ENCODE results near the gene EFNB1. TPM values are rescaled to one million over a fixed set of nuclear protein-coding genes. Genes with fewer than 3 reads are reported as not detected.

EFNB1 gene
- total and polyA plus RNA-seq, 4 experiments from 2014 or later, result 1.4 to 5.5 (median 4.7) TPM

DNA sequence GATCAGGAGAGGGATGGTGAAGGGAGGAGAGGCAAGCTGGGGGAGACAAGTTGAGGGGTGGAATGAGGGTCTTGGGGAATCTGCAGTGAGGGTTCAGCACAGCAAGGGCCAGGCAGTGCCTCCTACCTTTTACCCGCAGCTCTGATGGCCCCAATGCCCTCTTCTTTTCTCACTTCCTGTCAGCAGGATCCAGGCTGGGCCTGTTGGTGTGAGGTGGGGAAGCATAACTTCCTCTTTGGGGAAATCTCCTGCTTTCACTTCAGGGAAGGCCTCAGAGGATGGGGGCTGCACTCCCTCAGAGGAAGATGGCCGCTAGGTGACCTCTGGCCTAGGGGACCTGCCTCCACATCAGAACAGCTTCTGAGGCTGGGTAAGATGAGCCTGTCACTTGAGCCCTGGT lies 36.5 kb downstream of the EFNB1 start:
- Histone ChIP-seq H3K9me3 (ENCODE audit: control insufficient read depth in 1 of 2, low read length in 2 of 2) (no peaks in the 10 kb centered on the region), H3K4me3 (ENCODE audit: low read length in 2 of 2) (no peak overlapping the region), H3K27ac (ENCODE audit: low read depth, low read length) (no peak overlapping the region), H3K27me3 (ENCODE audit: insufficient read depth, low read length) (no peaks in the 10 kb centered on the region), H3K4me1 (ENCODE audit: insufficient read depth, low read length) (peaks cover 9% of the 10 kb centered on the region), H3K36me3 (ENCODE audit: insufficient read depth, low read length) (no peaks in the 10 kb centered on the region)
- intact Hi-C loops (cut with micrococcal nuclease), result no loop called here
- Mint-ChIP-seq H3K36me3 (no peaks in the 10 kb centered on the region), H3K27ac (no peak overlapping the region), H3K4me1 (peaks cover 8 to 12% (median 10%) of the 10 kb centered on the region in 4 donors), H3K27me3 (no peaks in the 10 kb centered on the region), H3K4me3 (no peak overlapping the region), H3K9me3 (no peaks in the 10 kb centered on the region)
- POLR2A ChIA-PET (ENCODE audit: partially characterized antibody), result no interaction called here
- CTCF ChIA-PET (ENCODE audit: partially characterized antibody), result no interaction called here
- DNase-seq, result no peak

DNA sequence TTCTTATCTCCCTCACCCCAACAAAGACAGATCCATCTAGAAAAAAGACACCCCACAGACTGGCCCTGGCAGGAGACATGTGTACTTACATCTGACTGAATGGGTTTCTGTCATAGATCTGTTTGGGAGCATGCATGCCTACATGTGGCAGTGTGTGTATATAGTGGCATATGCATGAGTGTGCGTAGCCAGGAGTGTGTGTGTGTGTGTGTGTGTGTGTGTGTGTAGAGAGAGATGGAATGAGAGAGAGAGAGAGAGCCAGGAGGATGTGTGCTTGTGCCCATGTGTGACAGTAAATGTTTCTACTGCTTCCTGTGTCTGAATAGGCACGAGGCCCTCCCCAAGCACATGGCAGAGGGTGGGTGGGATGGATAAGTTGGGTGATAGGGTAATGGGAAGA lies 37.1 kb downstream of the EFNB1 start:
- Mint-ChIP-seq H3K27me3 (no peaks in the 10 kb centered on the region), H3K9me3 (no peaks in the 10 kb centered on the region), H3K4me1 (peaks cover 8 to 12% (median 10%) of the 10 kb centered on the region in 4 donors), H3K36me3 (no peaks in the 10 kb centered on the region), H3K4me3 (no peak overlapping the region), H3K27ac (no peak overlapping the region)
- H3K9me3 ChIP-seq (ENCODE audit: control insufficient read depth in 1 of 2, low read length in 2 of 2), result no peaks in the 10 kb centered on the region
- intact Hi-C loops (cut with micrococcal nuclease), result no loop called here
- H3K4me3 ChIP-seq (ENCODE audit: low read length in 2 of 2), result no peak overlapping the region
- H3K4me1 ChIP-seq (ENCODE audit: insufficient read depth, low read length), result peaks cover 9% of the 10 kb centered on the region
- CTCF ChIA-PET (ENCODE audit: partially characterized antibody), result no interaction called here
- no peak overlapping the region for H3K27ac ChIP-seq (ENCODE audit: low read depth, low read length)
- H3K27me3 ChIP-seq (ENCODE audit: insufficient read depth, low read length), result no peaks in the 10 kb centered on the region
- POLR2A ChIA-PET (ENCODE audit: partially characterized antibody), result no interaction called here
- no peaks in the 10 kb centered on the region for H3K36me3 ChIP-seq (ENCODE audit: insufficient read depth, low read length)
- no peak for DNase-seq

DNA sequence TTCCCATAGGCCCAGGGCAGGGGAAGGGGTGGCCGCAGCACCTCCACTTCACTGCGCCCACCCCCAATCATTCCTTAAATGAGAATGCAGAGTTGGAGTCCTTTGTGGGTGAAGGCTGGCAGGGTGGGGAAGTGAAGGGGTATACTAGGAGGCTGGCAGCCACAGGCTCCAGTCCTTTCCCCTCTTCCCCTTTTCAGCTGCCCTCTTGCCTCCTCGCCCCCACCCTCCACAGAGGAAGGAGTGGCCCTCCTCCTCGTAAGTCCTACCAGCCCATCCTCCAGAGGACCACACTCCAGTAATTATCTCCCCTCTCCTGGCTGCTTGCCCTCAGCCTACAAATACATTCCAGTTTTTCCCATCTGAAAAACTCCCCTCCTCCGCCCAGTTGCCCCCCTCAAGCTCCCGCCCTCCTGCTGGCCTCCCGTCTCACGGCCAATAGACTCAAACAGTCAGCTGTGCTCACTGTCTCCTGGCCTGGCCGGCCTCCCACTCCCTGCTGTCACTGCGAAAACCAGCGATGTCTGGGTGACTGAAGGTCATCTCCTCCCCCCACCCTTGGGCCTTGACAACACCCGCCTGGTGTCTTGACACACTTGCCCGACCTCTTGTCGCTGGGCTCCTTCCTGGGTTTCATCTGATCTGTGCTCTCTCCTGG lies 38.8 kb downstream of the EFNB1 start:
- Histone ChIP-seq H3K4me1 (ENCODE audit: insufficient read depth, low read length) (peaks cover 9% of the 10 kb centered on the region), H3K36me3 (ENCODE audit: insufficient read depth, low read length) (no peaks in the 10 kb centered on the region), H3K27me3 (ENCODE audit: insufficient read depth, low read length) (no peaks in the 10 kb centered on the region), H3K4me3 (ENCODE audit: low read length in 2 of 2) (no peak overlapping the region), H3K27ac (ENCODE audit: low read depth, low read length) (no peak overlapping the region), H3K9me3 (ENCODE audit: control insufficient read depth in 1 of 2, low read length in 2 of 2) (no peaks in the 10 kb centered on the region)
- Mint-ChIP-seq H3K9me3 (no peaks in the 10 kb centered on the region), H3K27ac (peak overlapping the region in 1 of 7 donors; percentile 57), H3K4me3 (no peak overlapping the region), H3K4me1 (peaks cover 8 to 12% (median 10%) of the 10 kb centered on the region in 4 donors), H3K27me3 (no peaks in the 10 kb centered on the region), H3K36me3 (no peaks in the 10 kb centered on the region)
- CTCF ChIA-PET (ENCODE audit: partially characterized antibody), result interaction anchor here (1.0 kb wide), 1 partner anchor 39 kb away, joined by 3 read pairs; the partner anchor contains the start of gene EFNB1
- POLR2A ChIA-PET (ENCODE audit: partially characterized antibody), result interaction anchor here (1.1 kb wide), 1 partner anchor 39 kb away, joined by 4 read pairs; the partner anchor contains the start of gene EFNB1
- intact Hi-C loops (cut with micrococcal nuclease), result no loop called here
- DNase-seq, result no peak

DNA sequence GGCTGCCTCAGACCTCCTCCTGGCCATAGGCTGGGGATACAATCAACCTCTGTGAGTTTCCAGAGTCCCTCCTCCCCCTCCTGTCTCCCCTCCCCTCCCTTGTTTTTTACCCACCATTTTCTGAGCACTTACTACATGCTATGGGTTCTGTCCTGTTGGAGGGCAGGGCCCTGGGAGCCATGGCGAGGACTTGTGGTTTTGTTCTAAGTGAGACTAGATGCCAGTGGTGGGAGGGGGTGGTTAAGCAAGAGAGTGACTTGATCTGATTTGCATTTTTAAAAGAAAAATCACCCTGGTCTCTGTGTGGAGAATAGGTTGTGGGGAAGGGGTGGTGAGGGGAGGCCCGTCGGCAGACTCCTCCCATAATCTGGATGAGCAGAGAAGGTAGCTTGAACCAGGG lies 39.5 kb downstream of the EFNB1 start:
- Histone ChIP-seq H3K9me3 (ENCODE audit: control insufficient read depth in 1 of 2, low read length in 2 of 2) (no peaks in the 10 kb centered on the region), H3K27me3 (ENCODE audit: insufficient read depth, low read length) (no peaks in the 10 kb centered on the region), H3K4me1 (ENCODE audit: insufficient read depth, low read length) (peaks cover 9% of the 10 kb centered on the region), H3K4me3 (ENCODE audit: low read length in 2 of 2) (no peak overlapping the region), H3K36me3 (ENCODE audit: insufficient read depth, low read length) (no peaks in the 10 kb centered on the region), H3K27ac (ENCODE audit: low read depth, low read length) (no peak overlapping the region)
- peaks cover 8 to 12% (median 10%) of the 10 kb centered on the region in 4 donors for H3K4me1 Mint-ChIP-seq
- no peak overlapping the region for H3K4me3 Mint-ChIP-seq
- H3K36me3 Mint-ChIP-seq, result no peaks in the 10 kb centered on the region
- POLR2A ChIA-PET (ENCODE audit: partially characterized antibody), result interaction anchor here (2.1 kb wide), 1 partner anchor 39 kb away, joined by 6 read pairs; the partner anchor contains the start of gene EFNB1
- CTCF ChIA-PET (ENCODE audit: partially characterized antibody), result interaction anchor here (1.0 to 1.1 kb wide), 2 partner anchors 39 to 354 kb away, joined by 3 read pairs; partner anchors contain the start of gene EFNB1
- no peaks in the 10 kb centered on the region for H3K9me3 Mint-ChIP-seq
- intact Hi-C loops (cut with micrococcal nuclease), result no loop called here
- DNase-seq, result no peak
- peak overlapping the region in 1 of 7 donors; percentile 77 for H3K27ac Mint-ChIP-seq
- no peaks in the 10 kb centered on the region for H3K27me3 Mint-ChIP-seq

DNA sequence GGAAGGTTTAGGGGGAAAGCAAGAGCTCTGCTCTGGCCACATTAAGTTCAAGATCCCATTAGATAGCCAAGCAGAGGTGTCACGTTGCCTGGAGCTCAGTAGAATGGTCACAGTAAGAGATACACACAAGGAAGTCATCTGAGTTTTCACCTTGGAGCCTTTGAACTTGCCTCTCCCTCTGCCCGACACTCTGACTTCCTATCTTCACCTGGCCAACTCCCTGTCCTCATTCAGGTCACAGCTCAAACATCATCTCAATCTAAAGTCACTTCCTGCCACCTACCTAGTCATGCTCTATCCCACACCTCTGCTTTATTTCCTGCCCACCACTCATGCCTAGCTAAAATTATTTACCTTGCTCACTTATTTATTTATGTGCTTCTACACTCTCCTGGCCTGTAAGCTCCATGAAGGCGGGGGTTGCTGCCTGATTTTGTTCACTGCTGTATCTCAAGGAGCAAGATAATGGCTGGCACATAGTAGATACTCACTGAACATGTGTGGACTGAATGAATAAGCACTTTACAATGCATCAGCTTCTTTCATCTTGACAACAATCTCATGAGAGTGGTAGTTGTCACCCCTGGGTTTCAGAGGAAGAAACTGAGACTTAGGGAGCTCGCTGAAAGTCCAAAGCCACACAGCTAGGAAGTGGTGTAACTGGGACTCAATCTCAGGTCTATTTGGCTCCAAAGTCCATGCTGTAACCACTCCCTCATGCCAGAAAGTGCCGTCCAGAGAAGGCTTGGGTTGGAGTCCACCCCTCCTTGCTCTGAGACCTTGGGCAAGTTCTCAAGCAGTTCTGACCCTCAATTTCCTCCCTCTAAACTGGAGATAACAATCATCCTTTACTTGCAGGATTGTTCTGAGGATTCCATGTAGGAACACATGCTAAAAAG lies 40.3 kb downstream of the EFNB1 start:
- CTCF ChIA-PET (ENCODE audit: partially characterized antibody), result interaction anchor here (1.1 to 1.8 kb wide), 2 partner anchors 41 to 353 kb away, joined by 3 to 4 read pairs; no protein-coding TSS in a partner anchor
- Mint-ChIP-seq H3K36me3 (no peaks in the 10 kb centered on the region), H3K4me1 (peaks cover 8 to 12% (median 10%) of the 10 kb centered on the region in 4 donors), H3K27ac (peak overlapping the region in 6 of 7 donors; percentile 1 to 77 (median 45)), H3K27me3 (no peaks in the 10 kb centered on the region), H3K4me3 (peak overlapping the region in 1 of 8 donors; percentile 28), H3K9me3 (no peaks in the 10 kb centered on the region)
- Histone ChIP-seq H3K4me1 (ENCODE audit: insufficient read depth, low read length) (peaks cover 9% of the 10 kb centered on the region), H3K27me3 (ENCODE audit: insufficient read depth, low read length) (no peaks in the 10 kb centered on the region), H3K4me3 (ENCODE audit: low read length in 2 of 2) (no peak overlapping the region), H3K36me3 (ENCODE audit: insufficient read depth, low read length) (no peaks in the 10 kb centered on the region), H3K27ac (ENCODE audit: low read depth, low read length) (no peak overlapping the region), H3K9me3 (ENCODE audit: control insufficient read depth in 1 of 2, low read length in 2 of 2) (no peaks in the 10 kb centered on the region)
- no peak for DNase-seq
- POLR2A ChIA-PET (ENCODE audit: partially characterized antibody), result interaction anchor here (0.7 to 2.1 kb wide), 2 partner anchors 25 to 40 kb away, joined by 3 to 6 read pairs; partner anchors contain the start of gene EFNB1
- intact Hi-C loops (cut with micrococcal nuclease), result no loop called here

DNA sequence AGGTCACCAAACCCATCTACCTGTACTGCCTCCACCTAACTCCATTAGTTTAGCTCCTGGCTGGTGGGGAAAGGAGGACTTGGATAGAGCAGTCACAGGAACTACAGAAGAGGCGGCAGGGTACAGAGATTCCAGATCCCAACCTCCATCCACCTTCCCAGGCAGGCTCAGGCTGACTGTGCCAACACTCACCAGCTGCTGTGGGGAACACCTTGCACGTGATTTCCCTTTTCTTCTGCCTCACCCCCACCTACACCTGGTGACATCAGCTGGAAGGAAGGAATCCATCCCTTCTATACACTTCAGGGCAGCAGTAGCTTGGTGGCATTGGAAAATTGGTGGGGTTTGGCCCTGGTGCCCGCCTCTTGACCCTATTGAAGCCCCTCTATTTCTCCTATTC lies 41.5 kb downstream of the EFNB1 start:
- no peaks in the 10 kb centered on the region for H3K27me3 ChIP-seq (ENCODE audit: insufficient read depth, low read length)
- CTCF ChIA-PET (ENCODE audit: partially characterized antibody), result interaction anchor here (1.8 kb wide), 1 partner anchor 43 kb away, joined by 4 read pairs; no protein-coding TSS in a partner anchor
- intact Hi-C loops (cut with micrococcal nuclease), result no loop called here
- H3K4me3 Mint-ChIP-seq, result no peak overlapping the region
- H3K4me1 Mint-ChIP-seq, result peaks cover 6 to 12% (median 10%) of the 10 kb centered on the region in 4 donors
- H3K27me3 Mint-ChIP-seq, result no peaks in the 10 kb centered on the region
- H3K27ac ChIP-seq (ENCODE audit: low read depth, low read length), result no peak overlapping the region
- H3K9me3 Mint-ChIP-seq, result no peaks in the 10 kb centered on the region
- H3K9me3 ChIP-seq (ENCODE audit: control insufficient read depth in 1 of 2, low read length in 2 of 2), result no peaks in the 10 kb centered on the region
- no peaks in the 10 kb centered on the region for H3K36me3 ChIP-seq (ENCODE audit: insufficient read depth, low read length)
- no peak overlapping the region for H3K27ac Mint-ChIP-seq
- H3K36me3 Mint-ChIP-seq, result no peaks in the 10 kb centered on the region
- no peak for DNase-seq
- peaks cover 9% of the 10 kb centered on the region for H3K4me1 ChIP-seq (ENCODE audit: insufficient read depth, low read length)
- H3K4me3 ChIP-seq (ENCODE audit: low read length in 2 of 2), result no peak overlapping the region
- POLR2A ChIA-PET (ENCODE audit: partially characterized antibody), result interaction anchor here (2.1 kb wide), 1 partner anchor 41 kb away, joined by 6 read pairs; the partner anchor contains the start of gene EFNB1

DNA sequence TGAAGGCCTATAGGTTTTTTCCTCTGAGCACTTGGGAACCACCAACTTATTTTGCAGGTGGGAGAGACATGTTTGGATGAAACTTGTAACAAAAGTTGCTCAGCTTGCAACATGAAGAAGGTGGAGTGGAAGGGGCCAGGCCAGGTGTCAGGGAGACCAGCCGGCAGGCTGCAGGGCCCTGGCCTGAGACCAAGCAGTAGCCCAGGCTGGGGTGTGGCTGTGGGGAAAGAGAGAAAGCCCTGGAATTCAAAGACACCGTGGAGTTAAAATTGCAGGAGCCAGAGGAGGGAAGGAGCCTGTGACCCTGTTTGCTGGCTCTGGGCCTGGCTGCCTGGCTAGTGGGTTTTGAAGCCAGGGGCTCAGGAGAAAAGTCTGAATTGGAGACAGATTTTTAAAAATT lies 43.4 kb downstream of the EFNB1 start:
- Mint-ChIP-seq H3K27ac (peak overlapping the region in 1 of 7 donors; percentile 33), H3K9me3 (no peaks in the 10 kb centered on the region), H3K27me3 (no peaks in the 10 kb centered on the region), H3K4me3 (no peak overlapping the region), H3K36me3 (no peaks in the 10 kb centered on the region), H3K4me1 (peaks cover 6 to 12% (median 10%) of the 10 kb centered on the region in 4 donors)
- no peak overlapping the region for H3K27ac ChIP-seq (ENCODE audit: low read depth, low read length)
- intact Hi-C loops (cut with micrococcal nuclease), result no loop called here
- no peaks in the 10 kb centered on the region for H3K27me3 ChIP-seq (ENCODE audit: insufficient read depth, low read length)
- H3K4me3 ChIP-seq (ENCODE audit: low read length in 2 of 2), result no peak overlapping the region
- H3K9me3 ChIP-seq (ENCODE audit: control insufficient read depth in 1 of 2, low read length in 2 of 2), result no peaks in the 10 kb centered on the region
- no peaks in the 10 kb centered on the region for H3K36me3 ChIP-seq (ENCODE audit: insufficient read depth, low read length)
- DNase-seq, result no peak
- ChIA-PET CTCF (ENCODE audit: partially characterized antibody) (no interaction called here), POLR2A (ENCODE audit: partially characterized antibody) (no interaction called here)
- peaks cover 9% of the 10 kb centered on the region for H3K4me1 ChIP-seq (ENCODE audit: insufficient read depth, low read length)

Data from CD4-positive, alpha-beta memory T cell (primary cell).